GM12878 (cell line): ENCODE results near the gene TREML2. TPM values are rescaled to one million over a fixed set of nuclear protein-coding genes. Genes with fewer than 3 reads are reported as not detected.

Experiments used
- ATAC-seq: fragments of 200-7000 bp; cut with Tn5 transposase; 3 replicates; pipeline ENCODE4 v1.9.1; 2020; ENCODE audit warnings: mild to moderate bottlenecking, moderate library complexity
- BruUV-seq: library from RNA; stranded (reverse); fragments of 400-500 nt; replicated peaks from 2 replicates; lab custom pipeline; 2021; lab: Mats Ljungman, UMichigan
- CTCF ChIA-PET: fragments of 300-600 bp; sonication (Branson Sonifier 250); formaldehyde crosslinking; extraction: SDS; loops from one replicate; lab custom pipeline; 2021; ENCODE audit warnings: inconsistent platforms; lab: Yijun Ruan, JAX
- POLR2A ChIA-PET: fragments of 350-600 bp; formaldehyde crosslinking; extraction: SDS; loops from one replicate; lab custom pipeline; 2021; ENCODE audit warnings: inconsistent platforms; lab: Charles Lee
- RAD21 ChIA-PET: fragments of 300-600 bp; sonication (Branson Sonifier 250); formaldehyde crosslinking; loops from one replicate; lab custom pipeline; 2023; ENCODE audit warnings: antibody characterized with exemption; ENCODE audit not compliant: unreplicated experiment; lab: Charles Lee
- SMC1A ChIA-PET: fragments of 300-600 bp; sonication (Branson Sonifier 250); formaldehyde crosslinking; loops from one replicate; lab custom pipeline; 2023; ENCODE audit not compliant: unreplicated experiment, uncharacterized antibody; lab: Charles Lee
- DNase-seq: peaks from one replicate; pipeline ENCODE4 v3.0.0-alpha.2; 2011; ENCODE audit warnings: low read depth, low spot score
- FAIRE-seq: peaks from 3 replicates; lab custom pipeline; 2011; peaks lifted over from hg19 to GRCh38; lab: Jason Lieb, UNC
- H2AFZ ChIP-seq: 2 replicates; pipeline ENCODE4 v1.6.0; 2011; ENCODE audit warnings: low read depth, low read length, control low read depth; ENCODE audit not compliant: control insufficient read depth
- H3K27ac ChIP-seq: 2 replicates; pipeline ENCODE4 v1.5.1; 2011; ENCODE audit warnings: control low read depth; ENCODE audit not compliant: control insufficient read depth, insufficient read depth
- H3K27me3 ChIP-seq, 2 experiments: replicated peaks in 1 of 2; 2 replicates each; pipeline versions ENCODE4 v1.6.0 to v1.6.1; 2011; ENCODE audit warnings: low read length in 1 of 2; ENCODE audit not compliant: control insufficient read depth in 2 of 2, insufficient read depth in 2 of 2
- H3K36me3 ChIP-seq, 2 experiments: 2 replicates each; pipeline ENCODE4 v1.5.1; 2011; ENCODE audit warnings: low read length in 1 of 2; ENCODE audit not compliant: control insufficient read depth in 2 of 2, insufficient read depth in 2 of 2
- H3K4me1 ChIP-seq: 2 replicates; pipeline ENCODE4 v1.6.1; 2011; ENCODE audit warnings: mild to moderate bottlenecking, low read length, moderate library complexity, mixed read lengths; ENCODE audit not compliant: control insufficient read depth, insufficient read depth
- H3K4me2 ChIP-seq: 2 replicates; pipeline ENCODE4 v1.6.0; 2011; ENCODE audit warnings: control low read depth; ENCODE audit not compliant: control insufficient read depth, insufficient read depth
- H3K4me3 ChIP-seq: fragments of 200-600 bp; sonication (generic); 2 replicates; pipeline ENCODE4 v1.5.1; 2016
- H3K79me2 ChIP-seq: 2 replicates; pipeline ENCODE4 v1.6.0; 2011; ENCODE audit warnings: low read length; ENCODE audit not compliant: control insufficient read depth, insufficient read depth
- H3K9ac ChIP-seq: 2 replicates; pipeline ENCODE4 v1.8.0; 2011; ENCODE audit warnings: low read length, control low read depth, mixed read lengths; ENCODE audit not compliant: control insufficient read depth, insufficient read depth
- H3K9me3 ChIP-seq: replicated peaks from 3 replicates; pipeline ENCODE4 v1.5.1; 2011; ENCODE audit warnings: mild to moderate bottlenecking, low read length; ENCODE audit not compliant: control insufficient read depth, insufficient read depth
- H4K20me1 ChIP-seq: 2 replicates; pipeline ENCODE4 v1.6.0; 2011; ENCODE audit not compliant: control insufficient read depth, insufficient read depth
- CUX1 ChIP-seq: IDR thresholded peaks from 2 replicates; pipeline ENCODE4 v1.6.1; 2012; ENCODE audit warnings: improper control_type of control experiment, low read depth, low read length; ENCODE audit not compliant: insufficient replicate concordance
- RAD21 ChIP-seq: IDR thresholded peaks from 2 replicates; pipeline ENCODE4 v1.6.1; 2011; ENCODE audit warnings: mild to moderate bottlenecking, low read depth, low read length, moderate library complexity; ENCODE audit not compliant: insufficient read depth
- SUPT20H ChIP-seq: IDR thresholded peaks from 2 replicates; pipeline ENCODE4 v1.6.1; 2011; ENCODE audit warnings: low read depth, mild to moderate bottlenecking, low read length, moderate library complexity, borderline replicate concordance; ENCODE audit not compliant: control insufficient read depth
- WGBS: methylation state at CpG from one replicate; pipeline ENCODE4 v1.1.6; 2016; ENCODE audit warnings: low lambda C conversion rate; ENCODE audit not compliant: insufficient replicate concordance, insufficient coverage; ENCODE audit errors: missing lambda C conversion rate; 5-methylcytosine and 5-hydroxymethylcytosine counted together
- in situ Hi-C: fragments of 300-500 bp; cut with MboI; formaldehyde crosslinking; loops from 9 replicates; pipeline ENCODE4 v1.14.3; 2018; ENCODE audit warnings: mixed read lengths
- intact Hi-C: fragments of 100-400 bp; cut with micrococcal nuclease; formaldehyde crosslinking; loops from one replicate; pipeline ENCODE4 v1.14.2; 2022; ENCODE audit not compliant: unreplicated experiment
- polyA plus RNA-seq, 11 experiments: library from polyadenylated mRNA; depleted of rRNA in 4 of 11; unstranded in 6 of 11; stranded (reverse) in 5 of 11; fragments of >200 nt; fragmentation: Nextera tagmentation in 4 of 11; fragmentation: Illumina TruSeq in 1 of 11; extraction: Ambion mirVana in 4 of 11; extraction: Trizol in 1 of 11; gene quantifications; 1 replicate in 1 of 11; 2 replicates in 10 of 11; pipeline versions ENCODE4 v1.2.1 to v1.2.3, GENCODE V29; 2011 to 2016; ENCODE audit warnings: inconsistent platforms in 2 of 11, missing spikeins in 2 of 11, low read depth in 1 of 11
- total RNA-seq, 4 experiments: library from RNA; depleted of rRNA in 3 of 4; stranded (reverse); fragments of >200 nt in 3 of 4; fragmentation: Illumina TruSeq in 1 of 4; extraction: Trizol in 1 of 4; gene quantifications; 2 replicates each; pipeline versions ENCODE4 v1.2.1 to v1.2.3, GENCODE V29; 2013 to 2021

Gene TREML2
- total and polyA plus RNA-seq, 10 of the 15 experiments (the other 5 are each of a cell fraction or from before 2014, with no cell fraction given) = 0.49 to 9.1 (median 7.3) TPM

- intact Hi-C loops = no loop called here
- no peak for FAIRE-seq
- ChIA-PET POLR2A (interaction anchor here (0.7 to 1.4 kb wide), 4 partner anchors 11 to 152 kb away, joined by 3 read pairs; no protein-coding TSS in a partner anchor), CTCF (interaction anchor here (0.7 to 3.8 kb wide), 9 partner anchors 8 to 123 kb away, joined by 3 to 26 read pairs (median 3); no protein-coding TSS in a partner anchor), RAD21 (interaction anchor here (1.2 kb wide), 1 partner anchor 123 kb away, joined by 4 read pairs; no protein-coding TSS in a partner anchor), SMC1A (interaction anchor here (0.7 to 2.3 kb wide), 9 partner anchors 9 to 121 kb away, joined by 3 to 6 read pairs (median 5); no protein-coding TSS in a partner anchor)
- Histone ChIP-seq H3K27me3 (no peaks in the 10 kb centered on the region; a peak in 1 of 4 replicates), H3K79me2 (peaks cover 2% of the 10 kb centered on the region; the same call in 1 of the 2 replicates), H2AFZ (no peak overlapping the region), H3K9me3 (no peaks in the 10 kb centered on the region; the same call in 2 of the 3 replicates), H3K4me3 (no peak overlapping the region), H3K27ac (no peak overlapping the region), H4K20me1 (no peaks in the 10 kb centered on the region), H3K4me1 (peaks cover 30% of the 10 kb centered on the region), H3K9ac (no peak overlapping the region), H3K4me2 (no peak overlapping the region), H3K36me3 (no peaks in the 10 kb centered on the region; a peak in 1 of 4 replicates)
- in situ Hi-C loops = no loop called here
- no TSS peak for BruUV-seq
- TF ChIP-seq SUPT20H (no peak), RAD21 (no peak), CUX1 (no peak)
- no peak for DNase-seq
- 100% methylated on average over 3 of the region's 3 CpGs for WGBS
- no peak for ATAC-seq
These were observed 3.7 kb downstream of the TREML2 start for GRCh38 chr6:41197234-41197633.
